ENCODE measurements around the gene PARPBP.
"Not testable (repeated sequence)": the region's sequence is repeated elsewhere in the genome, so short reads cannot be mapped to it uniquely, and the experiment has no call there.

PARPBP gene

GRCh38 chr12:102130720-102131119, 10.7 kb downstream of the PARPBP start:
- H3K36me3 Mint-ChIP-seq, H3K9me3 Mint-ChIP-seq, H3K27ac Mint-ChIP-seq, H3K4me3 Mint-ChIP-seq, H3K27me3 Mint-ChIP-seq, H3K4me1 Mint-ChIP-seq: not testable (repeated sequence)

GRCh38 chr12:102131442-102131841, 11.5 kb downstream of the PARPBP start:
- H3K27ac Mint-ChIP-seq, H3K4me1 Mint-ChIP-seq, H3K4me3 Mint-ChIP-seq, H3K27me3 Mint-ChIP-seq, H3K9me3 Mint-ChIP-seq, H3K36me3 Mint-ChIP-seq: not testable (repeated sequence)

GRCh38 chr12:102137619-102138018, 17.6 kb downstream of the PARPBP start:
- H3K27me3 Mint-ChIP-seq, H3K9me3 Mint-ChIP-seq, H3K4me1 Mint-ChIP-seq, H3K36me3 Mint-ChIP-seq, H3K4me3 Mint-ChIP-seq, H3K27ac Mint-ChIP-seq: not testable (repeated sequence)

GRCh38 chr12:102142866-102143373, 22.9 kb downstream of the PARPBP start:
- not testable (repeated sequence) for H3K4me3 Mint-ChIP-seq, H3K9me3 Mint-ChIP-seq, H3K36me3 Mint-ChIP-seq, H3K27me3 Mint-ChIP-seq, H3K4me1 Mint-ChIP-seq, H3K27ac Mint-ChIP-seq

- Mint-ChIP-seq H3K27me3 (no peaks in the 10 kb centered on the region), H3K4me3 (no peak overlapping the region), H3K9me3 (no peaks in the 10 kb centered on the region), H3K4me1 (peaks cover 5% of the 10 kb centered on the region), H3K27ac (no peak overlapping the region), H3K36me3 (no peaks in the 10 kb centered on the region)
Observed at GRCh38 chr12:102144221-102144620, 24.2 kb downstream of the PARPBP start.

- not testable (repeated sequence) for H3K4me1 Mint-ChIP-seq, H3K9me3 Mint-ChIP-seq, H3K36me3 Mint-ChIP-seq, H3K4me3 Mint-ChIP-seq, H3K27me3 Mint-ChIP-seq, H3K27ac Mint-ChIP-seq
Observed at GRCh38 chr12:102147062-102147587, 27.1 kb downstream of the PARPBP start.

- H3K27ac Mint-ChIP-seq, H3K9me3 Mint-ChIP-seq, H3K4me3 Mint-ChIP-seq, H3K4me1 Mint-ChIP-seq, H3K27me3 Mint-ChIP-seq, H3K36me3 Mint-ChIP-seq: not testable (repeated sequence)
Observed at GRCh38 chr12:102155206-102155605, 35.2 kb downstream of the PARPBP start.

GRCh38 chr12:102163383-102163782, 43.4 kb downstream of the PARPBP start:
- Mint-ChIP-seq H3K4me1 (no peaks in the 10 kb centered on the region), H3K4me3 (no peak overlapping the region), H3K27me3 (no peaks in the 10 kb centered on the region), H3K9me3 (no peaks in the 10 kb centered on the region), H3K27ac (no peak overlapping the region), H3K36me3 (peaks cover 2% of the 10 kb centered on the region)

- H3K4me3 Mint-ChIP-seq = no peak overlapping the region
- no peaks in the 10 kb centered on the region for H3K27me3 Mint-ChIP-seq
- H3K27ac Mint-ChIP-seq = peak overlapping the region; percentile 10
Observed at GRCh38 chr12:102167821-102168604, 48.0 kb downstream of the PARPBP start.

GRCh38 chr12:102169922-102170621, 50.1 kb downstream of the PARPBP start:
- Mint-ChIP-seq H3K9me3 (no peaks in the 10 kb centered on the region), H3K36me3 (no peaks in the 10 kb centered on the region), H3K27me3 (no peaks in the 10 kb centered on the region), H3K27ac (no peak overlapping the region), H3K4me3 (no peak overlapping the region), H3K4me1 (no peaks in the 10 kb centered on the region)

More at GRCh38 chr12:102167821-102168604, 48.0 kb downstream of the PARPBP start:
- Mint-ChIP-seq H3K9me3 (no peaks in the 10 kb centered on the region), H3K4me1 (no peaks in the 10 kb centered on the region), H3K36me3 (peaks cover 2% of the 10 kb centered on the region)

GRCh38 chr12:102171951-102172350, 52.0 kb downstream of the PARPBP start:
- Mint-ChIP-seq H3K4me1 (no peaks in the 10 kb centered on the region), H3K36me3 (no peaks in the 10 kb centered on the region), H3K9me3 (no peaks in the 10 kb centered on the region), H3K27ac (no peak overlapping the region), H3K4me3 (no peak overlapping the region), H3K27me3 (no peaks in the 10 kb centered on the region)

GRCh38 chr12:102172436-102172835, 52.5 kb downstream of the PARPBP start:
- Mint-ChIP-seq H3K4me1 (no peaks in the 10 kb centered on the region), H3K4me3 (no peak overlapping the region), H3K27me3 (no peaks in the 10 kb centered on the region), H3K27ac (no peak overlapping the region), H3K36me3 (no peaks in the 10 kb centered on the region), H3K9me3 (no peaks in the 10 kb centered on the region)

- no peaks in the 10 kb centered on the region for H3K9me3 Mint-ChIP-seq
- H3K4me1 Mint-ChIP-seq = no peaks in the 10 kb centered on the region
- no peaks in the 10 kb centered on the region for H3K36me3 Mint-ChIP-seq
- H3K4me3 Mint-ChIP-seq = no peak overlapping the region
- H3K27ac Mint-ChIP-seq = no peak overlapping the region
- H3K27me3 Mint-ChIP-seq = no peaks in the 10 kb centered on the region
Observed at GRCh38 chr12:102174117-102174516, 54.1 kb downstream of the PARPBP start.

GRCh38 chr12:102174761-102175160, 54.8 kb downstream of the PARPBP start:
- H3K9me3 Mint-ChIP-seq = no peaks in the 10 kb centered on the region
- no peak overlapping the region for H3K4me3 Mint-ChIP-seq
- no peaks in the 10 kb centered on the region for H3K36me3 Mint-ChIP-seq
- no peak overlapping the region for H3K27ac Mint-ChIP-seq
- no peaks in the 10 kb centered on the region for H3K27me3 Mint-ChIP-seq
- no peaks in the 10 kb centered on the region for H3K4me1 Mint-ChIP-seq

- Mint-ChIP-seq H3K36me3 (peaks cover 2% of the 10 kb centered on the region), H3K4me3 (no peak overlapping the region), H3K9me3 (no peaks in the 10 kb centered on the region), H3K4me1 (no peaks in the 10 kb centered on the region), H3K27ac (no peak overlapping the region), H3K27me3 (no peaks in the 10 kb centered on the region)
Observed at GRCh38 chr12:102182635-102183034, 62.7 kb downstream of the PARPBP start.

- Mint-ChIP-seq H3K27ac (no peak overlapping the region), H3K4me3 (no peak overlapping the region), H3K4me1 (no peaks in the 10 kb centered on the region), H3K9me3 (no peaks in the 10 kb centered on the region), H3K27me3 (no peaks in the 10 kb centered on the region), H3K36me3 (no peaks in the 10 kb centered on the region)
Observed at GRCh38 chr12:102195826-102196225, 75.8 kb downstream of the PARPBP start.
